HEK293T (cell line): Measurements from ENCODE around the gene BPGM.

ENCODE experiments used
- CTCF ChIA-PET: fragments of 350-600 bp; formaldehyde crosslinking; extraction: SDS; loops from one replicate; lab custom pipeline; 2021; ENCODE audit warnings: antibody characterized with exemption, inconsistent platforms; lab: Yijun Ruan, JAX
- POLR2A ChIA-PET: fragments of 350-600 bp; formaldehyde crosslinking; extraction: SDS; loops from one replicate; lab custom pipeline; 2020; ENCODE audit warnings: antibody characterized with exemption, inconsistent platforms; lab: Yijun Ruan, JAX
- DNase-seq: peaks from one replicate; pipeline ENCODE4 v3.0.0; 2012; ENCODE audit warnings: mixed read lengths; ENCODE audit errors: extremely low spot score
- ARNT ChIP-seq: fragments of 450-650 bp; IDR thresholded peaks from 2 replicates; pipeline ENCODE4 v1.6.1; 2017; ENCODE audit warnings: mild to moderate bottlenecking
- BHLHE40 ChIP-seq: fragments of 450-650 bp; IDR thresholded peaks from 2 replicates; pipeline ENCODE4 v1.6.1; 2016; ENCODE audit warnings: mild to moderate bottlenecking, moderate library complexity, borderline replicate concordance
- CTBP1 ChIP-seq: fragments of 450-650 bp; IDR thresholded peaks from 2 replicates; pipeline ENCODE4 v1.6.1; 2016; ENCODE audit warnings: borderline replicate concordance
- ELF4 ChIP-seq: fragments of 450-650 bp; IDR thresholded peaks from 2 replicates; pipeline ENCODE4 v1.6.1; 2017; ENCODE audit warnings: antibody characterized with exemption
- FOXA1 ChIP-seq: fragments of 450-650 bp; IDR thresholded peaks from 2 replicates; pipeline ENCODE4 v1.6.1; 2016; ENCODE audit warnings: mild to moderate bottlenecking
- FOXK2 ChIP-seq: fragments of 450-650 bp; IDR thresholded peaks from 2 replicates; pipeline ENCODE4 v1.6.1; 2016; ENCODE audit warnings: mild to moderate bottlenecking
- FOXM1 ChIP-seq: fragments of 450-650 bp; IDR thresholded peaks from 2 replicates; pipeline ENCODE4 v1.6.1; 2017; ENCODE audit warnings: mild to moderate bottlenecking, borderline replicate concordance
- HDGF ChIP-seq: fragments of 450-650 bp; IDR thresholded peaks from 2 replicates; pipeline ENCODE4 v1.6.1; 2017; ENCODE audit warnings: antibody characterized with exemption, borderline replicate concordance
- L3MBTL2 ChIP-seq: fragments of 450-650 bp; conservative IDR thresholded peaks from 2 replicates; pipeline ENCODE4 v1.6.1; 2016; ENCODE audit warnings: mild to moderate bottlenecking
- LEF1 ChIP-seq: fragments of 450-650 bp; IDR thresholded peaks from 2 replicates; pipeline ENCODE4 v1.6.1; 2017; ENCODE audit warnings: mild to moderate bottlenecking, borderline replicate concordance
- NFRKB ChIP-seq: fragments of 450-650 bp; IDR thresholded peaks from 2 replicates; pipeline ENCODE4 v1.6.1; 2016; ENCODE audit warnings: mild to moderate bottlenecking, moderate library complexity
- SP1 ChIP-seq: fragments of 450-650 bp; IDR thresholded peaks from 2 replicates; pipeline ENCODE4 v1.6.1; 2017
- SUZ12 ChIP-seq: fragments of 450-650 bp; IDR thresholded peaks from 2 replicates; pipeline ENCODE4 v1.6.1; 2016; ENCODE audit warnings: mild to moderate bottlenecking
- TARDBP ChIP-seq: fragments of 450-650 bp; IDR thresholded peaks from 2 replicates; pipeline ENCODE4 v1.6.1; 2016
- ZNF384 ChIP-seq: fragments of 450-650 bp; IDR thresholded peaks from 2 replicates; pipeline ENCODE4 v1.6.1; 2016
- TF ChIP-seq, protein P1 (sequence below): fragments of 450-650 bp; IDR thresholded peaks from 2 replicates; pipeline ENCODE4 v1.6.1; 2016

BPGM gene

DNA sequence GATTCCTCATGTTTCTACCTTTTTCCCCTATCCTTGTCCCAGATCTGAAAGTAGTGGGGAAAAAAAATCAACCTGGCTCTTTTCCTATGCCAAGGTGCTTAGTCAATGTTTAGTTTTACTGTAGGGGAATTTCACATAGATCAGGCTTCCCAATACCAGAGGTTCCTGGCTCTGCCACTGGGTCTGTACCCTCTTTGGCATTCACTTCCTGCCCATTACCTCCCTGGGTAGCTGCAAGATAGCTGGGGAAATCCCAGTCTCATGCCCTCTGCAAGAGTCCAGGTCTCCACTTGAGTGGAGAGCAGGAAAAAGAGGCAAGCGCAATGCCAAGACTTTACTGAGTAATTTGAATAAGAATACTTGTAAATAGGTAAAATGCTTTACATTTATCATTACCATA lies 3.5 kb upstream of the BPGM start:
- TF ChIP-seq ELF4 (no peak), L3MBTL2 (no peak), NFRKB (no peak), SUZ12 (no peak), ZNF384 (no peak), FOXA1 (no peak), CTBP1 (no peak), TARDBP (no peak), FOXK2 (no peak), BHLHE40 (no peak), ARNT (no peak), FOXM1 (no peak)
- TF ChIP-seq, protein P1, sequence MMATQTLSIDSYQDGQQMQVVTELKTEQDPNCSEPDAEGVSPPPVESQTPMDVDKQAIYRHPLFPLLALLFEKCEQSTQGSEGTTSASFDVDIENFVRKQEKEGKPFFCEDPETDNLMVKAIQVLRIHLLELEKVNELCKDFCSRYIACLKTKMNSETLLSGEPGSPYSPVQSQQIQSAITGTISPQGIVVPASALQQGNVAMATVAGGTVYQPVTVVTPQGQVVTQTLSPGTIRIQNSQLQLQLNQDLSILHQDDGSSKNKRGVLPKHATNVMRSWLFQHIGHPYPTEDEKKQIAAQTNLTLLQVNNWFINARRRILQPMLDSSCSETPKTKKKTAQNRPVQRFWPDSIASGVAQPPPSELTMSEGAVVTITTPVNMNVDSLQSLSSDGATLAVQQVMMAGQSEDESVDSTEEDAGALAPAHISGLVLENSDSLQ: no peak
- DNase-seq: no peak
- CTCF ChIA-PET: no interaction called here
- POLR2A ChIA-PET: no interaction called here

DNA sequence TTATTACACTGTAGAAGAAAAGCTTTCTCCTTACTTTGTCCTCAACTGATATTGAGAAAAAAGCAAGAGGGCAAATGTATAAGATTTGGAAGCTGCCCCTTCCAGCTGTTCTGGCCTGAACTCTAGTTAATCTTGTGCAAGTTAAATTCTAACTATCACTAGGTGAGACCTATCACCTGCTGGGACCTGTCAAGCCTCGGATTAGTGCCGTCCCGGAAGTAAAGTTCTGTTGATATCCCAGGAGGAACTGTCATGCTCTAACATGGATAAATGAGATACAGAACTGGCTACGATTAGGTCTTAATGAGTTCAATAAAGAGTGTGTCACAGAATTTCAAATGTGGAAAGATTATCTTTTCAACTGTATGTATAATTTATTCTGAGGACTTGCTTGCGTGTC lies 1.2 kb upstream of the BPGM start:
- ChIA-PET CTCF (interaction anchor here (0.7 to 1.8 kb wide), 4 partner anchors 11 to 308 kb away, joined by 3 to 7 read pairs (median 4); no protein-coding TSS in a partner anchor), POLR2A (interaction anchor here (0.6 to 3.4 kb wide), 14 partner anchors 8 to 566 kb away, joined by 3 to 31 read pairs (median 5); partner anchors contain the start of genes SLC35B4 and WDR91)
- no peak for DNase-seq
- TF ChIP-seq CTBP1 (no peak), FOXM1 (no peak), SP1 (no peak), ARNT (no peak), ELF4 (no peak), ZNF384 (no peak), TARDBP (no peak), LEF1 (no peak), SUZ12 (no peak), NFRKB (no peak), BHLHE40 (no peak), L3MBTL2 (no peak), HDGF (no peak), FOXA1 (no peak), FOXK2 (no peak)
- TF ChIP-seq, protein P1: no peak

DNA sequence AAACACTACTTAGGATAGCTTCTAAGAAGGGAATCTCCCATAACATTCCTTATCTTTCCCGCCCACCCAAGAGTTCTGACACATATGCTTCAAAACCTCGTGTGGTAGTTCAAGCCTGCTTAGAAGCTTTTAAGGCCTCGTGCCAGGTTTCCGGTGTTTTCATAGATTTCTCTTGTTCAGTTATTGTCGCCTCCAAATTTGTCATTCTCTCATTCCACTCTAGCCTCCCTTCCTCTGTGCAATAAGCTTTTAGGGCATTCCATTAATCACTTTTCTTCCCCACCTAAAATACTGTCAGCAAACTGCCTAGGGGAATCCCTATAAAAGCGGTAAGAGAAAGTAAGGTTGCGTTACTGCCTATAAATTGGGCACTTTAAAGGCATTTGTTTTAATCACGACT lies 718 bp upstream of the BPGM start:
- DNase-seq: no peak
- POLR2A ChIA-PET: interaction anchor here (0.6 to 3.4 kb wide), 16 partner anchors 9 to 566 kb away, joined by 3 to 31 read pairs (median 5); partner anchors contain the start of genes SLC35B4 and WDR91
- CTCF ChIA-PET: interaction anchor here (0.6 to 1.8 kb wide), 5 partner anchors 11 to 308 kb away, joined by 3 to 7 read pairs (median 3); no protein-coding TSS in a partner anchor
- no peak for TF ChIP-seq LEF1
- TF ChIP-seq L3MBTL2: peak; percentile 87
- peak; percentile 30; the same call in 1 of the 2 replicates for TF ChIP-seq NFRKB

DNA sequence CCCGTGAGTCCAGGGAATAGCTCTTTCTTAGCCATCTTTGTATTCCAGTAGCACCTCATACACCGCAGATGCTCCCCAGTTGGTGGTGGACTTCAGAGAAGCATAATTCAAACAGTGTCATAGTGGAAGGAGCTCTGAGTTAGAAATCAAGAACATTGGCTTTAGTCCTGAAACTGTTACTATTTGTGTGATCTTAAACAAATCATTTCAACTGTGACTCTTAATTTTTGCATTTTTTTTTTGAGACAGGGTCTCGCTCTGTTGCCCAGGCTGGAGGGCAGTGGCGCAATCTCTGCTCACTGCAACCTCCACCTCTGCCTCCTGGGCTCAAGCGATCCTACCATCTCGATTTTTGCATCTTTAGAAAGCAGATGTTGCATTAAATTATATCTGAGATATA lies 1.8 kb downstream of the BPGM start:
- POLR2A ChIA-PET: interaction anchor here (1.0 to 1.5 kb wide), 2 partner anchors 14 to 522 kb away, joined by 3 read pairs; partner anchors contain the start of gene CYREN

DNA sequence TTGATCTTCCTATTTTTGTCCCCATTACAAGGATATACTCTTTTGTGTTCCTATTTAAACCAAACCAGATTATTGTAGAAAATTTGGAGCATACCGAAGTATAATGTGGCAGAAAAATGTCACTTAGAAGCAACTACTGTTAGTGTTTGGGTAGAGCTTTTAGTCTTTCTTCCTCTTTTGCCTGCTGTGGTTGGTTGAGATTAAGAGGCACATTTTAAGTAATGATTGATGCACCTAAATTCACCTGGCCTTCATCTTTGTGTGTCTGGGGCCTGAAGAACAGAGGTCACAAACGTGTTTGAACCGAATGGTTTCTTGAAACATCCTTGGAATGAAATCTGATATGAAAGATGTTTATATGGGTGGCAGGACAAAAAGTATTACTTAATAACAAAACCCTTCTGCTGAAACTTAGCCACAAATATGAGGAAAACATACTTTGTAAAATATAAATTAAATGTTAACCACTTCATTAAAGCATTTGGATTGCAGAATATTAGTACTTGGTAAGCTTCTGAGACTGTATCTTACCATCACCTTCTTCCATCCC lies 2.6 kb downstream of the BPGM start:
- ChIA-PET POLR2A (no interaction called here), CTCF (no interaction called here)
- DNase-seq: no peak
- no peak for TF ChIP-seq FOXA1
- TF ChIP-seq TARDBP: no peak
- no peak for TF ChIP-seq ZNF384
- no peak for TF ChIP-seq ELF4
- TF ChIP-seq FOXM1: no peak
- no peak for TF ChIP-seq ARNT
- no peak for TF ChIP-seq SP1
- TF ChIP-seq SUZ12: no peak
- TF ChIP-seq NFRKB: no peak
- TF ChIP-seq, protein P1: no peak
- no peak for TF ChIP-seq CTBP1

More for the DNA sequence above, 1.8 kb downstream of the BPGM start:
- CTCF ChIA-PET: interaction anchor here (0.6 kb wide), 1 partner anchor 231 kb away, joined by 3 read pairs; no protein-coding TSS in a partner anchor
- TF ChIP-seq ZNF384: no peak
- no peak for TF ChIP-seq ELF4
- no peak for TF ChIP-seq FOXK2
- TF ChIP-seq TARDBP: no peak
- TF ChIP-seq L3MBTL2: no peak
- TF ChIP-seq SP1: no peak
- TF ChIP-seq LEF1: no peak
- TF ChIP-seq ARNT: no peak
- no peak for TF ChIP-seq BHLHE40
- TF ChIP-seq FOXA1: no peak
- TF ChIP-seq FOXM1: no peak
- no peak for TF ChIP-seq SUZ12
- no peak for TF ChIP-seq HDGF
- TF ChIP-seq NFRKB: no peak
- TF ChIP-seq CTBP1: no peak
- TF ChIP-seq, protein P1: no peak
- no peak for DNase-seq
